A673 (cell line): ENCODE results near the gene HOXA5. TPM values are rescaled to one million over a fixed set of nuclear protein-coding genes. Genes with fewer than 3 reads are reported as not detected.
A peak's percentile ranks its signal among the peaks of the same experiment; 100 is the strongest.

ENCODE experiments used
- BruUV-seq: library from RNA; stranded (reverse); fragments of 400-500 nt; replicated peaks from 2 replicates; lab custom pipeline; 2021; lab: Mats Ljungman, UMichigan
- CTCF ChIA-PET: fragments of 300-600 bp; sonication (Branson Sonifier 250); formaldehyde crosslinking; loops from one replicate; lab custom pipeline; 2022; ENCODE audit warnings: antibody characterized with exemption; lab: Charles Lee
- POLR2A ChIA-PET: fragments of 300-600 bp; sonication (Branson Sonifier 250); formaldehyde crosslinking; loops from one replicate; lab custom pipeline; 2022; ENCODE audit warnings: antibody characterized with exemption; ENCODE audit not compliant: low non-redundant PET; lab: Charles Lee
- DNase-seq: peaks from one replicate; pipeline ENCODE4 v3.0.0-alpha.2; 2015; ENCODE audit warnings: low spot score
- H3K27ac ChIP-seq: fragments of 200-600 bp; sonication (generic); 2 replicates; pipeline ENCODE4 v1.5.1; 2016; ENCODE audit warnings: mixed run types, low read depth, mild to moderate bottlenecking, mixed read lengths, antibody characterized with exemption, low read length; ENCODE audit not compliant: poor library complexity, severe bottlenecking
- H3K27me3 ChIP-seq: fragments of 200-600 bp; sonication (generic); replicated peaks from 2 replicates; pipeline ENCODE4 v1.6.1; 2017; ENCODE audit warnings: mixed run types, low read depth, mild to moderate bottlenecking, mixed read lengths, antibody characterized with exemption, low read length; ENCODE audit not compliant: insufficient read depth, poor library complexity
- H3K36me3 ChIP-seq: fragments of 200-600 bp; sonication (generic); 2 replicates; pipeline ENCODE4 v1.6.1; 2016; ENCODE audit warnings: mixed run types, mild to moderate bottlenecking, mixed read lengths, antibody characterized with exemption, low read length; ENCODE audit not compliant: insufficient read depth, poor library complexity, severe bottlenecking
- H3K4me1 ChIP-seq: fragments of 200-600 bp; sonication (generic); 2 replicates; pipeline ENCODE4 v1.6.1; 2017; ENCODE audit warnings: mixed run types, mild to moderate bottlenecking, mixed read lengths, antibody characterized with exemption, low read length; ENCODE audit not compliant: insufficient read depth, poor library complexity, severe bottlenecking
- H3K4me3 ChIP-seq: fragments of 200-600 bp; sonication (generic); 2 replicates; pipeline ENCODE4 v1.5.1; 2016; ENCODE audit warnings: low read depth, mixed run types, mild to moderate bottlenecking, mixed read lengths, low read length; ENCODE audit not compliant: poor library complexity, severe bottlenecking
- H3K9me3 ChIP-seq: fragments of 200-600 bp; sonication (generic); 2 replicates; pipeline ENCODE4 v1.6.1; 2016; ENCODE audit warnings: mixed run types, low read depth, mild to moderate bottlenecking, mixed read lengths, antibody characterized with exemption, low read length; ENCODE audit not compliant: poor library complexity, severe bottlenecking
- EZH2 ChIP-seq: fragments of 200-600 bp; sonication (generic); IDR thresholded peaks from 2 replicates; pipeline ENCODE4 v1.6.1; 2017; ENCODE audit warnings: borderline replicate concordance, low read depth, mild to moderate bottlenecking, mixed read lengths, antibody characterized with exemption, low read length; ENCODE audit not compliant: poor library complexity, severe bottlenecking
- intact Hi-C: fragments of 100-400 bp; cut with micrococcal nuclease; formaldehyde crosslinking; loops from one replicate; pipeline ENCODE4 v1.10.0; 2022; ENCODE audit not compliant: unreplicated experiment
- total RNA-seq: library from RNA; stranded (reverse); gene quantifications from 2 replicates; pipeline ENCODE4 v1.2.3, GENCODE V29; 2021
- TF ChIP-seq, protein P1 (sequence below): fragments of 300-800, 200-600 bp; sonication (generic); conservative IDR thresholded peaks from 2 replicates; pipeline ENCODE4 v1.5.1; 2017; ENCODE audit warnings: low read depth, mild to moderate bottlenecking, antibody characterized with exemption, low read length, moderate library complexity, mixed read lengths

Gene HOXA5
- total RNA-seq, 1 experiment from 2014 or later = not detected

DNA sequence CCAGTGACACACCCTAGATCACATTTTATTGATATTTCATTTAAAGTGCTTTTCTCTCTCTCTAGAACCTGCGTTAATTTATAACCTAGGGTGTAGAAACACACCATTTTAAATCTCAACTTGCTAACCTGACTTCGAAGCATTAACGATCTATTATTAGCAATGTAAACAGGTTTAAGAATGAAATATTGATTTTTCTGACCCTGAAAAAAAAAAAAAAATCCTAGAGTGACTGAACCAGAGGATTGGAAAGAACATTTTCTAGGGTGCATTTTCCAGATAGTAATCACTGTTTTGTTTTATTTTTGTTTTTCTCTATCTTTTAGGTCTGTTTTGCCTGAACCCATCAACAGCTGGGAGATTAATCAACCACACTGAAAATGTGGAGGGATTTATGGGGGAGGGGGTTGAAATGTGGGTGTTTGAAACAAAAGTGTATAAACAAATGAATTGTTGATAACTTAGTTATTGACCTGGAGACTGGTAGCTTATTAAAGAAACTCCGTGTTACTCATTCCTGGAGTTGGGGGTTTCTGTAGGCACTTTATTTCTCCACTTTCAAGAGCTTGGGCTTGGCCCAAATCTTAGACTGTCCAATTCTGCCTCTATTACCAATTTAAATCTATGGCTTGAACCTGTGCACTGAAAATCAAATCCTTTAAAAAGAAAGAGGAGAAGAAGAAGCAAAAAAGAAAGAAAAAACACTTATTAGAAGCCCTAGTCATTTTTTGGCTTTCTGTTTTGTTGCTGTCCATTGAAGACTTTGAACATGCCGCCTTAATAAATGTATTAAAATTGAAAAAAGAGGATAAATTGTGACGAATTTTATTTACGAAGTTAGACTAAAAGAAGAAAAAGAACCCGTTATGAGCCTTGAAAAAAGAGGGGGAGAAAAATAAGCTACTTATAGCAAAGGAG is 43.8 kb downstream of the HOXA5 start:
- intact Hi-C loops = no loop called here
- H3K27ac ChIP-seq = no peak overlapping the region
- no TSS peak for BruUV-seq
- no peak overlapping the region for H3K4me3 ChIP-seq
- TF ChIP-seq, protein P1, sequence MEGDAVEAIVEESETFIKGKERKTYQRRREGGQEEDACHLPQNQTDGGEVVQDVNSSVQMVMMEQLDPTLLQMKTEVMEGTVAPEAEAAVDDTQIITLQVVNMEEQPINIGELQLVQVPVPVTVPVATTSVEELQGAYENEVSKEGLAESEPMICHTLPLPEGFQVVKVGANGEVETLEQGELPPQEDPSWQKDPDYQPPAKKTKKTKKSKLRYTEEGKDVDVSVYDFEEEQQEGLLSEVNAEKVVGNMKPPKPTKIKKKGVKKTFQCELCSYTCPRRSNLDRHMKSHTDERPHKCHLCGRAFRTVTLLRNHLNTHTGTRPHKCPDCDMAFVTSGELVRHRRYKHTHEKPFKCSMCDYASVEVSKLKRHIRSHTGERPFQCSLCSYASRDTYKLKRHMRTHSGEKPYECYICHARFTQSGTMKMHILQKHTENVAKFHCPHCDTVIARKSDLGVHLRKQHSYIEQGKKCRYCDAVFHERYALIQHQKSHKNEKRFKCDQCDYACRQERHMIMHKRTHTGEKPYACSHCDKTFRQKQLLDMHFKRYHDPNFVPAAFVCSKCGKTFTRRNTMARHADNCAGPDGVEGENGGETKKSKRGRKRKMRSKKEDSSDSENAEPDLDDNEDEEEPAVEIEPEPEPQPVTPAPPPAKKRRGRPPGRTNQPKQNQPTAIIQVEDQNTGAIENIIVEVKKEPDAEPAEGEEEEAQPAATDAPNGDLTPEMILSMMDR = no peak
- no peak for TF ChIP-seq EZH2
- H3K27me3 ChIP-seq = peaks cover 100% of the 10 kb centered on the region
- no peaks in the 10 kb centered on the region for H3K36me3 ChIP-seq
- ChIA-PET CTCF (no interaction called here), POLR2A (no interaction called here)
- H3K9me3 ChIP-seq = no peaks in the 10 kb centered on the region
- DNase-seq = no peak
- H3K4me1 ChIP-seq = peaks cover 10% of the 10 kb centered on the region

- DNase-seq = no peak
- Histone ChIP-seq H3K27me3 (peaks cover 100% of the 10 kb centered on the region), H3K36me3 (no peaks in the 10 kb centered on the region), H3K4me3 (no peak overlapping the region), H3K9me3 (no peaks in the 10 kb centered on the region), H3K4me1 (peaks cover 10% of the 10 kb centered on the region), H3K27ac (no peak overlapping the region)
- ChIA-PET POLR2A (no interaction called here), CTCF (no interaction called here)
- BruUV-seq = no TSS peak
- intact Hi-C loops = no loop called here
- peak; percentile 99 for TF ChIP-seq EZH2
- TF ChIP-seq, protein P1 = no peak
Measured at GRCh38 chr7:27098578-27099451, 44.7 kb downstream of the HOXA5 start.

DNA sequence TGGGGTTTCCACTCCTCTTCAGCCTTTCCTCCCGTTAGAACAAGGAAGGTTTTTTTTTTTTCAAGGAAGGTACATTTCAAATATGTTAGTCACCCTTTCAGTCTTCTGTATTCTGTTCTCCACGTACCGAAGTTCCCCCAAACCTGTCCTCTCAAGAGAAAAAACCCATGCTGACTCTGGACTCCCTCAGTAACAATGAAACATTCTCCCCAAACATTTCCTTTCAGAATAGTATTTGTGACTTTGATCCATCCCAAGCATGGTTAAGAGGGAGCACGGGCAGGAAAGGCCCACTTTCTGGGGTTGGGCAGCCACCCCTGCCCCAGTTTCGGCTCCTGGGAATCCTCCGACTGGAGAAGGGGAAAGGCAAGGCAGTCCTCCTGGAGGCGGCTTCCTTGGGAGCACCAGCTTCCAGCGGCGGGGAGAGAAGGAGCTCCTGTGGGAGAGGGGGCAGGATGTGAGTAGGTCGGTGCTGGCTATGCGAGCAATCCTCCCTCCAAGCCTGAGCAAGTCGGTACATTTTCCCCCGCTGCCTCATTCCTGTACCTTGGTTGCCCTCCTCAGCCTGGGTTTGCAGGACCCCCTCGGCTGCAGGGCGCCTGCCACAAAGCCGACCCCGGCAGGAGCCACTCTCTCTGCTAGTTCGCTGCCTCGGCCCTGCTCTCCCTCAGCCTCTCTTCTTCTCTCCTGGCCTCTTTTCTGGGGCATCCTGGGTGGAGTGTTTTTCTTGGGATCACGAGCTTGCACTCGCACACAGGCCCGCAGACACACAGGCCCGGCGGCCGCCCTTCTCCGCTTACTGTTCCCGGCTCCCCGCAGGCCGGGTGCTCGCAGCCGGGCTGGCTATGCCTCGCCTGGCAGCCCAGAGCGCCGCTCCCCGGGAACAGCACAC is 45.5 kb downstream of the HOXA5 start:
- DNase-seq = no peak
- no TSS peak for BruUV-seq
- TF ChIP-seq, protein P1 = no peak
- peak; percentile 64 for TF ChIP-seq EZH2
- Histone ChIP-seq H3K4me1 (peaks cover 10% of the 10 kb centered on the region), H3K36me3 (no peaks in the 10 kb centered on the region), H3K27me3 (peaks cover 100% of the 10 kb centered on the region), H3K4me3 (no peak overlapping the region), H3K9me3 (no peaks in the 10 kb centered on the region), H3K27ac (no peak overlapping the region)
- CTCF ChIA-PET = no interaction called here
- intact Hi-C loops = no loop called here
- POLR2A ChIA-PET = no interaction called here
